Stimulated activated effector memory CD8-positive, alpha-beta T cell treated with anti-CD3 and anti-CD28 coated beads, Interleukin-12 subunit alpha, Interleukin-12 subunit beta, amount 100 ng/mL, for 72 hours (primary cell): ENCODE data around the gene RASL12.
"Not testable (repeated sequence)": the region's sequence is repeated elsewhere in the genome, so short reads cannot be mapped to it uniquely, and the experiment has no call there.

Experiments
- ATAC-seq: fragments of 150-1000 bp; cut with Tn5 transposase; 2 replicates; pipeline ENCODE4 v1.10.0; 2021
- DNase-seq, 2 donors: peaks; one replicate each; pipeline ENCODE4 v3.0.0; 2021 to 2022; ENCODE audit warnings: low spot score in 2 of 2
- H3K27ac Mint-ChIP-seq: one replicate; pipeline ENCODE4 v1.8.0; 2022; ENCODE audit warnings: mild to moderate bottlenecking, mixed read lengths
- H3K36me3 Mint-ChIP-seq: one replicate; pipeline ENCODE4 v1.8.0; 2022; ENCODE audit warnings: mild to moderate bottlenecking, mixed read lengths
- H3K4me1 Mint-ChIP-seq: one replicate; pipeline ENCODE4 v1.8.0; 2022; ENCODE audit warnings: mixed read lengths
- H3K4me3 Mint-ChIP-seq: one replicate; pipeline ENCODE4 v1.8.0; 2022; ENCODE audit warnings: mild to moderate bottlenecking, mixed read lengths
- H3K9me3 Mint-ChIP-seq: one replicate; pipeline ENCODE4 v1.8.0; 2022; ENCODE audit warnings: mixed read lengths

RASL12 gene

DNA sequence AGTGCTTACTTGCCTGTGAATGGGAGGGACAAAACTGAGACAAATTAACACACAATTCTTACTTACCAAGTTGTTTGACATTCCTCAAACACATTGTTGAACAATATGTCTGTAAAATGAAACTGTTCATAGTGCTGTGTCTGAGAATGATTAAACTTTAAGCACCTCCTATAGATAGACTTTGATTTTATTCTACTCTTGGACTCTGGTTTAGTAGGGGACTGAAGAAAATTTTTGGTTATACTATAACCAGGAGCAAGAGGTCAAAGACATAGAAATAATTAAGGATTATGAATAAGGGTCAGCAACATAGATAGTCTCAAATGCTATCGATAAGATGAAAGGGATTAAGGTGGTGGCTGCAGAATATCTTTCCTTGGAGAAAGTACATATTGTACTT, 30.5 kb downstream of the RASL12 start:
- DNase-seq, result no peak

DNA sequence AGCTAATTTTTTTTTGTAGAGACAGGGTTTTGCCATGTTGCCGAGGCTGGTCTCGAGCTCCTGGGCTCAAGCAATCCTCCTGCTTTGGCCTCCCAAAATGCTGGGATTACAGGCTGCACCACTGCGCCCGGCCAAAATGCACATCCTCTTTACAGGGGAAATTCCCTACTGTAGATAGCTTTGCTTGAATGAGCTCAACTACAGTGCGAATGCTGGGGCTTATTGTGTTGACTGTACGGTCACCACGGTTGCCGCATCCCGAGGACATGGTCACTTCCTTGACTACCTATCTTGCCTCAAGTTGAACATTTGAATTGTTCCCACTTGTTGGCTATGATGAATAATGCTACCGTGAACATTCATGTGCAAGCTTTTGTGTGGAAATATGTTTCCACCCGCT, 33.1 kb downstream of the RASL12 start:
- no peak for ATAC-seq
- Mint-ChIP-seq H3K36me3 (no peaks in the 10 kb centered on the region), H3K4me1 (peaks cover 5% of the 10 kb centered on the region), H3K9me3 (no peaks in the 10 kb centered on the region), H3K4me3 (no peak overlapping the region), H3K27ac (no peak overlapping the region)
- DNase-seq, result no peak

More for the DNA sequence above, 30.5 kb downstream of the RASL12 start:
- peaks cover 5% of the 10 kb centered on the region for H3K4me1 Mint-ChIP-seq
- H3K27ac Mint-ChIP-seq, result no peak overlapping the region
- no peak overlapping the region for H3K4me3 Mint-ChIP-seq
- H3K9me3 Mint-ChIP-seq, result no peaks in the 10 kb centered on the region
- no peaks in the 10 kb centered on the region for H3K36me3 Mint-ChIP-seq
- no peak for ATAC-seq

DNA sequence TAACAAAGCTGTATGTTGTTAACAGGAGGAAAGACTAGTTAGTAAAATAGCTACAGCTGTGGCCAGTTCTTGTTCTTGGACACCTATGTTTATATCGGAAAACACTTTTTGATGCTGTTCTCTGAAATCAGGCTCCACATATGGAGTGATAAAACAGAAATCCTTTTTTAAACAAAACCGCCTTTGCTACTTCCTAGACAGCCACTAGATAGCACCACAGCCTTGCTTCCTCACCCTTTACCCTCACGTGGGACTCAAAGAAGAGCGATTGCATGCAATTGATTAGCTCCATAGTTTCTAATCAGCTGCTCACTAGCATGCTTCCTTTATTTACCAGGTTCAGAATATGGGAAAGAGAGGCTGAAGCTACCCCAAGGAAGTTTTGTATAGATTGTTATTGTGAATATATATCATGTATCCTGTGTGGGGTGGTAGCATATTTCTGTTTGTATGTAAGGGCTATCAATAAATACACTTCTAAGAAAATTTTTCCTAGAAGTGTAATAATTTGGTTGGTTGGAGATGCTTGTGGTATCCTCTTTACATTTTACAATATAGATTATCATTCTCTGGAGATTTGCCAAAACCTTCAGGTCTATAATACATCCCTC, 34.0 kb downstream of the RASL12 start:
- Mint-ChIP-seq H3K36me3 (no peaks in the 10 kb centered on the region), H3K4me1 (peaks cover 5% of the 10 kb centered on the region), H3K4me3 (peak overlapping the region; percentile 22), H3K9me3 (no peaks in the 10 kb centered on the region), H3K27ac (no peak overlapping the region)
- DNase-seq, result no peak
- no peak for ATAC-seq

DNA sequence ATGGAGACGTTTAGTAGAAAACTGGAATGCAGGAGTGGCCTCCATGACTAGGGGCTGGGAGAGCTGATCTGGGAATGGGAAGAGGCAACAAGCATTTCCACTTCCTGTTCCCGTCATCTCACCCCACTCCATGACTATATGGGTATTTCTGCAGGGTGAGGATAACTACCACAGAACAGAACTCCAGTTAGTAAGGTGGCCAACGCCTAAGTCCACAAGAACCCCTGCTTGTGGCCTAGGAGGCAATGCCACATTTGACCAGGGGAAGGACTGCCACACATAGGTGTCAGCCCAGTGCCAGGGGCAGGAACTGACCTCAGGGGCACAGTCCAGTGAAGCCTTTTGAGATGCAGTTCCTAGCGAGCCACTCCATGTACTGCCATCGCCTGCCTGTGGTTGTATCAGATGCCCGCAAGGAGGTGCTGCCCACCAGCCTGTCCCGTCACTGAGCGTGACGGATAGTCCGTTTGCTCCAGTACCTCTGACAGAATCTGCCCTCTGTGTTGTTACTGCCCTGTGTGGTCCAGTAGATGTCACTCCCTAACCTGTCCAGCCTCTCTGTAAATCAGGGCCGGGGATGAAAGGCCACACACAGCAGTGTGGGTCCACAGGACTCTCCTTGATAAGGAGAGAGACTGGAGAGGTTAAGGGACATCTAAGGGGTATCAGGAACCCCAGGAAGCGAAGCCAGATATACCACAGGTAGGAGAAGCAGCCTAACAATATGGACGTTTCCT, 34.8 kb downstream of the RASL12 start:
- Mint-ChIP-seq H3K4me1 (peaks cover 13% of the 10 kb centered on the region), H3K9me3 (no peaks in the 10 kb centered on the region), H3K27ac (no peak overlapping the region), H3K36me3 (no peaks in the 10 kb centered on the region), H3K4me3 (peak overlapping the region; percentile 22)
- peak in 1 of 2 donors; percentile 62 for DNase-seq
- ATAC-seq, result peak; percentile 71

DNA sequence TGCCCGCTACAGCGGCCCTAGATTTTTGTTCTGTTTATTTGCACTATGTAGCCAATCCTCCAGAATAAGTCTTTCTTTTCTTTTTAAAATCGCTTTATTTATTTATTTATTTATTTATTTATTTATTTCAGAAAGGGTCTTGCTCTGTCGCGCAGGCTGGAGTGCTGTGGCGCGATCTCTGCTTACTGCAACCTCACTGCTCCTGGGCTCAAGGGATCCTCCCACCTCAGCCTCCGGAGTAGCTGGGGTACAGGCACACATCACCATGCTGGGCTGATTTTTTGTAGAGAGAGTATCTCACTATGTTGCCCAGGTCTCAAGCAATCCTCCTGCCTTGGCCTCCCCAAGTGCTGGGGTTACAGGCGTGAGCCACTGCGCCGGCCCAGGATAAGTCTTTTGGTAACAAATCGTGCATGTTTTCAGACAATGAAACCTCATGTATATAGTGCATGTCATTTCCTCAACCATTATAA, 38.0 kb downstream of the RASL12 start:
- H3K4me3 Mint-ChIP-seq, result peak overlapping the region; percentile 81
- no peak overlapping the region for H3K27ac Mint-ChIP-seq
- DNase-seq, result no peak
- peaks cover 24% of the 10 kb centered on the region for H3K36me3 Mint-ChIP-seq
- peaks cover 14% of the 10 kb centered on the region for H3K4me1 Mint-ChIP-seq
- H3K9me3 Mint-ChIP-seq, result no peaks in the 10 kb centered on the region
- ATAC-seq, result no peak

DNA sequence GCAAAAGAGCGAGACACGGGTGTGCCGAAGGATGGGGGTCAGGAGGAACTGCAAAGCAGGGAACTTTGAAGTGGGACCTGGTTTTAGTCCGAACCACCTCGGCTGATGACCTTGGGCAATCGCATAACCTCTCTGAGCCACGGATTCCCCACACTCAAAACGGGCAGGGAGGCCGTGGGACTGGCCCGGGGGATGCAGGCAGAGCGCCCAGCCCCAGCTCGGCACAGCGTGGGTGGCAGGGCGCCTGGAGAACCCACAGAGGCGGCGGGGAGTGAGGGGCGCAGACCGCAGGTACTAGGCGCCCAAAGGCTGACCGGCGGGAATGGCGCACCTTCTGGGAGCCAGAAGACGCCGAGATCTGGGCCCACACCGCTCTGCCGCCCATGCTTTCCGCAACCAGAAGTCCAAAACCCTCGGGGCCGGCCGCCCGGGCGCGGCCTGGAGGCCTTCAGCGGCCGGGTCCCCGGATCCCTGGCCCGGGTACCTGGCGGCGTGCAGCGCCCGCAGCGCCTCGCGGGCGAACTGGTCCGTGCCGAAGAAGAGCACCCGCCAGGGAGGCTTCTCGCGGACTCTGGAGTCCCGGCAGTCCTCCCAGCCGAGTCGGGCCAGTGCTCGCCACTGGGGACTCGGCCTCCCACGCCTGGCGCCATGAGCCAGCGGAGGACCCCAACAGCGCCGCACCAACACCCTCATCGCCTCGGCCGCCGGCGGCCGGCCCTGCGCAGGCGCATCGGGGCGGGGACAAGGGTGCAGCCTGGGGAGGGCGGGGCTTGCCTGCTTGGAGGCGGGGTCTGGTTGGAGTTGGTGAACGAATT, 38.7 kb downstream of the RASL12 start, which contains the start of gene MTFMT:
Gene MTFMT (minus strand): TSS at position 719 of the 815 bp plus-strand sequence. CDS start 26 bp downstream, at position 693.
- Mint-ChIP-seq H3K9me3 (no peaks in the 10 kb centered on the region), H3K4me1 (peaks cover 14% of the 10 kb centered on the region), H3K4me3 (peak within 1 kb of the TSS; percentile 81), H3K27ac (peak within 1 kb of the TSS; percentile 58), H3K36me3 (peaks cover 30% of the 10 kb centered on the region)
- peak; percentile 85 to 93 for DNase-seq
- peak; percentile 92 for ATAC-seq

DNA sequence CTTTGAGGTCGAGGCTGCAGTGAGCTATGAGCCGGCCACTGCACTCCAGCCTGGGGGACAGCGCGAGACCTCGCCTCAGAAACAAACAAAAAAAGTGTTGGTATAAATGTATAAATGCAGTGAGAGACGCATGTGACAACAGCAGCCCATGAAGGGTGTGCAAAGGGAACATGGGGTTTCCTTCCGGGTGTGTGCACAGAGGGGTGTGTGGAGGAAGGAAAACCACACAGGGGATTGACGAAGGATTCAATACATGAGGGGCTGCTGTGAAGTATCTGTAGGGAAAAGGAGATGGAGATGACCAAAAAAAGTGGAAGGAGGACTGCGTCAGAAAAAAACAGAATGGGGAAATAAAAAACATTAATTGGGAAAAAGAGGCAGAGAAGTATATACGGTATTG, 39.5 kb downstream of the RASL12 start:
- ATAC-seq (no peak), DNase-seq (peak in 1 of 2 donors; percentile 49)
- Mint-ChIP-seq H3K4me3 (peak overlapping the region; percentile 81), H3K27ac (peak overlapping the region; percentile 58), H3K9me3 (no peaks in the 10 kb centered on the region), H3K36me3 (peaks cover 38% of the 10 kb centered on the region), H3K4me1 (peaks cover 12% of the 10 kb centered on the region)

DNA sequence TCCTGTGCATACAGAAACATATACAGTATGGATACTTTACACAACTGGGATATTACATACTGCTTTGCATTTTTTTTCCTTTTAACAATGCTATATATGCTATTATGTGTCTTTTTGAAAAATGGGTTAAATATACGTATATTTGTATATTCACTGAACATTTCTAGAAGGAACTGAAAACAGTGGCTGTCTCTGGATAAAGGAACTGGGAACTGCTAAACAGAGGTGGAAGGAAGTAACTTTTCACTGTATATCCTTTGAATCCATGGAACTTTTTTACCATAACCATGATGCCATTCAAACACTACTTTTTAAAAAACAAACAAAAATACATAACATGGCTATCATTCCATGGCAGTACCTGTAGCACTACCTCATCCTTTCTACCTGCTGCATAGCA, 40.2 kb downstream of the RASL12 start:
- peaks cover 8% of the 10 kb centered on the region for H3K4me1 Mint-ChIP-seq
- H3K27ac Mint-ChIP-seq, result no peak overlapping the region
- no peak for DNase-seq
- peak overlapping the region; percentile 81 for H3K4me3 Mint-ChIP-seq
- H3K9me3 Mint-ChIP-seq, result no peaks in the 10 kb centered on the region
- peaks cover 46% of the 10 kb centered on the region for H3K36me3 Mint-ChIP-seq
- ATAC-seq, result no peak

DNA sequence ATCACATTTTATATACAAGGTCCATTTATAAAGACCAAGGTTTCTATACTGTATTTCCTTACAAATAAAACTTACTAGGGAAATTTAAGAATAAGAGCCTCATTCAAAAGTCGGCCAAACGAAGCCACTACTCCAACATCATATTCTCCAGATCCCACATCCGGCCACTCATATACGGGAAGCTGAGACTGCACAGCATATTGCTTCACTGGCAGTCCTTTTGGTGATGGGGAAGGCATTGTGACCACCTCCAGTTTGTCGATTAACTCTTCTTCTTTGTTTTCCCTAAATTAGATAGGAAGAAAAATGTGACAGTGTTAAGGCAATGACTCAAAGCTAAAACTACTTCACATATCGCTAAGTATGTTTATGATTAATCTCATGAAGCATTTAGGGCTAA, 41.0 kb downstream of the RASL12 start:
- Mint-ChIP-seq H3K9me3 (no peaks in the 10 kb centered on the region), H3K4me3 (no peak overlapping the region), H3K4me1 (peaks cover 8% of the 10 kb centered on the region), H3K36me3 (peaks cover 54% of the 10 kb centered on the region), H3K27ac (no peak overlapping the region)
- DNase-seq (peak in 1 of 2 donors; percentile 47), ATAC-seq (no peak)

DNA sequence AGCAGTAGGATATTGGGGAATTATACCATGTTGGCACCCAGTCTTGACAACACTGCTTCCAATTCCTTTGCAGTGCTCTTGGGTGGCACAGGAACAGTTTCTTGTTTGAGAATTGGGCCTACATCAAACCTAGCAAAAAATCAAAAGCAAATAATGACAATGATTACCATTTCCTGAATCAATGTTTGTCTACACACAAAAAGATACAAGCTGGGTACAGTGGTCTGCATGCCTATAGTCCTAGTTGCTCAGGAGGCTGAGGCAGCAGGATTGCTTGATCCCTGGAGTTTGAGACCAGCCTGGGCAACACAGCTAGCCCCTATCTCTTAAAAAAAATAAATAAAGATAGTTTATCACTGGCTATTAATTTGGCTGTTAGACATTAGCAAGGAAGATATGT, 46.3 kb downstream of the RASL12 start:
- H3K27ac Mint-ChIP-seq, result no peak overlapping the region
- DNase-seq, result no peak
- H3K4me1 Mint-ChIP-seq, result no peaks in the 10 kb centered on the region
- ATAC-seq, result no peak
- H3K9me3 Mint-ChIP-seq, result no peaks in the 10 kb centered on the region
- H3K4me3 Mint-ChIP-seq, result no peak overlapping the region
- peaks cover 92% of the 10 kb centered on the region for H3K36me3 Mint-ChIP-seq

DNA sequence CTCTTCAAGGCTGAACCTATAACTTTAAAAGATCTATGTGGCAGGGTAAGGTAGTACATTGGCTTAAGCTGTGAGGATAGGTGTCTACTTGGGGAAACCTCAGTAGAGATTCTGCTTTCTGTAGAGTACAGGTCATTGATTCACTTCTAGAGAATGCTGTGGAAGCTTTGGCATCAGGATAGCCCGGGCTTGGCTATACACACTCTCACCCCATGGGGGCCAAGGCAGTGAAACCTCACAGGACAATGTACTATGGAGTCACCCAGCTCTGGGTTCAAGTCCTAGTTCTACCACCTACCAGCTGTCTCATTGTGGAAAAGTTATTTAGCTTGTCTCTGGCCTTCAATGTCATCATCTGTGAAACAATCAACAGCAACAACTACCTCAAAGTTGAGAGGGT, 47.4 kb downstream of the RASL12 start:
- Mint-ChIP-seq H3K9me3 (no peaks in the 10 kb centered on the region), H3K4me3 (no peak overlapping the region), H3K4me1 (no peaks in the 10 kb centered on the region), H3K27ac (no peak overlapping the region), H3K36me3 (peaks cover 92% of the 10 kb centered on the region)
- ATAC-seq (peak; percentile 45), DNase-seq (no peak)

DNA sequence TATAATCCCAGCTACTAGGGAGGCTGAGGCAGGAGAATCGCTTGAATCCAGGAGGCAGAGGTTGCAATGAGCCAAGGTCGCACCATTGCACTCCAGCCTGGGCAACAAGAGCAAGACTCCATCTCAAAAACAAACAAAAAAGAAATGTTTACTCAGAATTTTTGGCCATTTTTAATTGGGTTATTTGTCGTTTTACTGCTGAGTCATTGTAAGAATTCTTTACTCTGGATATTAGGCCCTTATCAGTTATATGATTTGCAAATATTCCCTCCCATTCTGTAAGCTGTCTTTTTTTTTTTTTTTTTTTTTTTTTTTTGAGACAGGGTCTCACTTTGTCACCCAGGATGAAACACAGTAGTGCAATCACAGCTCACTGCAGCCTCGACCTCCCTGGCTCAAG, 56.6 kb downstream of the RASL12 start:
- not testable (repeated sequence) for H3K4me3 Mint-ChIP-seq, DNase-seq, ATAC-seq, H3K9me3 Mint-ChIP-seq, H3K27ac Mint-ChIP-seq, H3K4me1 Mint-ChIP-seq
- H3K36me3 Mint-ChIP-seq, result peaks cover 52% of the 10 kb centered on the region

DNA sequence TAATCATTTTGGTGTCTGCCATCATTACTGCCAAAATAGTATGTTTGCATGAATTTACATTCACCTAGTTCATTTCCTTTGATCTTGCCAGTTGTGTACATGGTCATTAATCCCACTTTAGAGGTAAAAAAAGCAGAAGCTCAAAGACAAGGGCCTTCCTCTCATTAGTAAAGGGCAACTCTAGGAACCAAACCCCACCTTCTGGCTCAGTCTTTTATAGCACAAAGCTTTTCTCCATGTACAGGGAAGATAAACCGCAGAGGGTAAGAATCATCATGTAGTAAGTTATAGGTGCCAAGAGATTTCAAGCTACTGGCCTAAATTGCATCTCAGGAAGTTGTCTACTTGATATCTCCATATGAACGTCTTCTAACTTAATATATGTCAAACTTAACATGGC, 58.8 kb downstream of the RASL12 start:
- DNase-seq, result no peak
- H3K4me1 Mint-ChIP-seq, result no peaks in the 10 kb centered on the region
- H3K36me3 Mint-ChIP-seq, result peaks cover 52% of the 10 kb centered on the region
- H3K4me3 Mint-ChIP-seq, result no peak overlapping the region
- peaks cover 3% of the 10 kb centered on the region for H3K9me3 Mint-ChIP-seq
- H3K27ac Mint-ChIP-seq, result no peak overlapping the region
- no peak for ATAC-seq

DNA sequence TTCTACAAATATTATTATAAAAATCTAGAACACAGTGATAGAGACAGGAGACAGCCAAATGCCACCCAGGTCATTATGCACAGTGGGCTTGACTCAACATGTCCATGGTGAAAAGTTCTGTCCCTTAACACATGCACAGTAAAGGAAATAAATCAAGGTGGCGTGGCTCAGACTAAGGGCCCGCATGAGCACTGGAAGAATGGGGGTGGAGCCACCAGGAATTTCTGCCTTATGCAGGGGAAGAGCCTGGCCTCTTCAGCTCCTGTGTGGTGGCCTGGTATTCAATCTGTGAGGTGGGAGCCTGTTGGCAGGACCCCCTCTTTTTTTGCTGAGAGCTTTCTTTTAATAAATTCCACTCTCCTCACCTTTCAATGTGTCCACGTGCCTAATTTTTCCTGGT, 60.9 kb downstream of the RASL12 start:
- H3K27ac Mint-ChIP-seq, result no peak overlapping the region
- no peaks in the 10 kb centered on the region for H3K4me1 Mint-ChIP-seq
- H3K4me3 Mint-ChIP-seq, result no peak overlapping the region
- DNase-seq (no peak), ATAC-seq (no peak)
- H3K36me3 Mint-ChIP-seq, result peaks cover 51% of the 10 kb centered on the region
- no peaks in the 10 kb centered on the region for H3K9me3 Mint-ChIP-seq

DNA sequence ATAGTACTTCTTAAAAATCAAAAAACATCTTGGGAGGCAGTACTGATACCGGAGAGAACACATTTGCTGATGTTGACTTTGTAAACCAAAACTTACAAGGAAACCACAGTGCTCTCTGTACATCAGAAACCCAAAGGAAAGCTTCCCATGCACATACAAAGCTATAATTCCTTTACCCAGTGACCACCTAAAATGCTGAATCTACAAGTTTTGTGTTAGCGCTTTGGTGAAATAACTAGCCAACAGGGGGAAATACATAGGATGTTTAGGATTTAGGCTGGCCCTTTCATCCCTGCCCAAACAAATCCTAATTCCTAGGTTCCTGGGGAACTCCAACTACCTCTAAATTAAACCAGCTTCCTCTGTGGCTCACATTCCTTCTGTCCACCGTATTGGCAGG, 62.8 kb downstream of the RASL12 start:
- DNase-seq, result no peak
- no peak for ATAC-seq
- Mint-ChIP-seq H3K9me3 (no peaks in the 10 kb centered on the region), H3K27ac (no peak overlapping the region), H3K36me3 (peaks cover 51% of the 10 kb centered on the region), H3K4me1 (no peaks in the 10 kb centered on the region), H3K4me3 (no peak overlapping the region)
